Measurements from ENCODE around the gene UFSP1. TPM values are rescaled to one million over a fixed set of nuclear protein-coding genes. Genes with fewer than 3 reads are reported as not detected.

The UFSP1 gene
- total and polyA plus RNA-seq, 11 donors, result 1.0 to 3.4 (median 1.8) TPM

GRCh38 chr7:100882785-100883526, 6.6 kb downstream of the UFSP1 start:
- no peak for TF ChIP-seq POLR2A (IDR thresholded peaks at IDR 0.05)
- TF ChIP-seq, protein P1, sequence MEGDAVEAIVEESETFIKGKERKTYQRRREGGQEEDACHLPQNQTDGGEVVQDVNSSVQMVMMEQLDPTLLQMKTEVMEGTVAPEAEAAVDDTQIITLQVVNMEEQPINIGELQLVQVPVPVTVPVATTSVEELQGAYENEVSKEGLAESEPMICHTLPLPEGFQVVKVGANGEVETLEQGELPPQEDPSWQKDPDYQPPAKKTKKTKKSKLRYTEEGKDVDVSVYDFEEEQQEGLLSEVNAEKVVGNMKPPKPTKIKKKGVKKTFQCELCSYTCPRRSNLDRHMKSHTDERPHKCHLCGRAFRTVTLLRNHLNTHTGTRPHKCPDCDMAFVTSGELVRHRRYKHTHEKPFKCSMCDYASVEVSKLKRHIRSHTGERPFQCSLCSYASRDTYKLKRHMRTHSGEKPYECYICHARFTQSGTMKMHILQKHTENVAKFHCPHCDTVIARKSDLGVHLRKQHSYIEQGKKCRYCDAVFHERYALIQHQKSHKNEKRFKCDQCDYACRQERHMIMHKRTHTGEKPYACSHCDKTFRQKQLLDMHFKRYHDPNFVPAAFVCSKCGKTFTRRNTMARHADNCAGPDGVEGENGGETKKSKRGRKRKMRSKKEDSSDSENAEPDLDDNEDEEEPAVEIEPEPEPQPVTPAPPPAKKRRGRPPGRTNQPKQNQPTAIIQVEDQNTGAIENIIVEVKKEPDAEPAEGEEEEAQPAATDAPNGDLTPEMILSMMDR (IDR thresholded peaks at IDR 0.05), result no peak
- DNase-seq (no peak), ATAC-seq (no peak)
- Histone ChIP-seq H3K4me3 (no peak overlapping the region), H3K27ac (no peak overlapping the region), H3K9me3 (no peaks in the 10 kb centered on the region), H3K4me1 (peaks cover 0 to 45% (median 13%) of the 10 kb centered on the region in 12 donors), H3K36me3 (peaks cover 5 to 99% (median 86%) of the 10 kb centered on the region in 9 donors), H3K27me3 (no peaks in the 10 kb centered on the region)
- intact Hi-C loops (cut with DNase I), result loop anchor here in 1 of 10 donors (10.0 kb wide), 1 partner anchor 362 kb away; the partner anchor contains the start of gene FIS1
- WGBS, 4 donors, result 89 to 92% (median 92%) methylated on average over 24 of the region's 24 CpGs

DNA sequence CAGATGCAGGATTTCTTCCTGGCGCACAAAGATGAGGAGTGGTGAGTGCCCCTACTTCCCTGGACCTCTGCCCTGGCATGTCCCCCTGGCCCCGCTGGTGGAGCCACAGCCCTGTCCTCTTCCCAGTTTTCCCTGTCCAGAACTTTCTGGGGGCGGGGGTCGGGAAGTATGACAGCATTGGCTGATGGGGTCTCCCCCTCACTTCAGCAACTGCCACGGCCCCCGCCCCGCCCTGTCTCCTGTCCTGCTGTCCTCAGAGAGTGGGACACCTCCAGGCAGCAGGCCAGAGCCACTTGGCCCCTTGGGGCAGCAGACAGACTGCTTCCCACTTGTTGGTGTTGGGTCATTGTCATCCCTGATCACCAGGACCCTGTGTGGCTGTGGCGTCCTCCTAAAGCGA, 7.3 kb downstream of the UFSP1 start:
- H3K4me1 ChIP-seq, result peaks cover 0 to 45% (median 16%) of the 10 kb centered on the region in 12 donors
- TF ChIP-seq POLR2A (IDR thresholded peaks at IDR 0.05), result no peak
- TF ChIP-seq, protein P1 (IDR thresholded peaks at IDR 0.05), result no peak
- no peak overlapping the region for H3K27ac ChIP-seq
- WGBS, 4 donors, result 91 to 95% (median 92%) methylated on average over 9 of the region's 9 CpGs
- H3K36me3 ChIP-seq, result peaks cover 5 to 99% (median 85%) of the 10 kb centered on the region in 9 donors
- H3K4me3 ChIP-seq, result no peak overlapping the region
- ATAC-seq (no peak), DNase-seq (no peak)
- no peaks in the 10 kb centered on the region for H3K9me3 ChIP-seq
- H3K27me3 ChIP-seq, result no peaks in the 10 kb centered on the region
- intact Hi-C loops (cut with DNase I), result loop anchor here in 1 of 10 donors (10.0 kb wide), 1 partner anchor 363 kb away; the partner anchor contains the start of gene FIS1

DNA sequence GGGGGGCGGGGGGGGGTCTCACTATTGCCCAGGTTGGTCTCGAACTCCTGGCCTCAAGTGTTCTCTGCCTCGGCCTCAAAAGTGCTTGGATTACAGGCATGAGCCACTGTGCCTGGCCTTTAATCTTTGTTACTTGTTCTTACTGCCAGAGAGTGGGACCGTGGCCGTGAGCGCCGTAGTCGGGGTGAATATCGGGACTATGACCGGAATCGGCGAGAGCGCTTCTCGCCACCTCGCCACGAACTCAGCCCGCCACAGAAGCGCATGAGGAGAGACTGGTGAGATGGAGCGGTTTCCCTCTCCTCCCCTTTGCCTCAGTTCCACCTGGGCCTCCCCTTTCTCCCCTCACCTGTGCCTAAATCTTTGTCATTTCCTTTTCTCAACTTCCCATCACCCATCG, 8.4 kb downstream of the UFSP1 start:
- Histone ChIP-seq H3K9me3 (no peaks in the 10 kb centered on the region), H3K27me3 (no peaks in the 10 kb centered on the region), H3K36me3 (peaks cover 3 to 95% (median 85%) of the 10 kb centered on the region in 9 donors), H3K4me1 (peaks cover 0 to 45% (median 26%) of the 10 kb centered on the region in 12 donors), H3K4me3 (no peak overlapping the region), H3K27ac (no peak overlapping the region)
- intact Hi-C loops (cut with DNase I), result loop anchor here in 1 of 10 donors (10.0 kb wide), 1 partner anchor 364 kb away; the partner anchor contains the start of gene FIS1
- no peak for ATAC-seq
- no peak for DNase-seq
- 95 to 99% (median 97%) methylated on average over 20 of the region's 20 CpGs for WGBS, 4 donors
- no peak for TF ChIP-seq POLR2A (IDR thresholded peaks at IDR 0.05)
- TF ChIP-seq, protein P1 (IDR thresholded peaks at IDR 0.05), result no peak

DNA sequence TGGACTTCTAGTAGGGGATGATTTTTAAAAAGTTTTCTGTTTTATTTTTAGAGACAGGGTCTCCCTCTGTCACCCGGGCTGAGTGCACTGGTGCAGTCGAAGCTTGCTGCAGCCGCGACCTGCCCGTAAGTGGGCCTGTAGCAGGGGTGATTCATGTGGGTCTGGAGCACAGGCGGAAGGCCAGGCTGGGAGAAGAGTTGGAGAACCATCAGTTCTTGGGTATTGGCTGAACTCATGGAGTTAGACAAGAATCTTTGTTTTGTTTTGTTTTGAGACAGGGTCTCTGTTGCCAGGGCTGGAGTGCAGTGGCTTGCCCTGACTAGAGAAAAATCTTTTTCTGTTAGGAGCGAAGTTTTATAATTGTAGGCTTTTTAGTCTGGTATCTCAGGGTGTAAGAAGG, 8.9 kb downstream of the UFSP1 start:
- H3K4me1 ChIP-seq, result peaks cover 3 to 45% (median 31%) of the 10 kb centered on the region in 12 donors
- intact Hi-C loops (cut with DNase I), result loop anchor here in 1 of 10 donors (10.0 kb wide), 1 partner anchor 364 kb away; the partner anchor contains the start of gene FIS1

More for the DNA sequence above, 8.9 kb downstream of the UFSP1 start:
- DNase-seq (no peak), ATAC-seq (no peak)
- Histone ChIP-seq H3K27me3 (no peaks in the 10 kb centered on the region), H3K27ac (no peak overlapping the region), H3K9me3 (no peaks in the 10 kb centered on the region), H3K36me3 (peaks cover 3 to 90% (median 80%) of the 10 kb centered on the region in 9 donors), H3K4me3 (no peak overlapping the region)
- TF ChIP-seq, protein P1 (IDR thresholded peaks at IDR 0.05), result no peak
- TF ChIP-seq POLR2A (IDR thresholded peaks at IDR 0.05), result no peak
- whole genome bisulfite sequencing, 4 donors, result 88 to 95% (median 90%) methylated on average over 7 of the region's 7 CpGs
